ENCODE results near the gene F2RL2.

GRCh38 chr5:76600716-76601115 is 22.5 kb downstream of the F2RL2 start:
- TF ChIP-seq CTCF (conservative IDR thresholded peaks at IDR 0.05 in 1 of 2, IDR thresholded peaks at IDR 0.05 in 1 of 2; ENCODE audit: extremely low read depth in 1 of 2, insufficient read depth in 1 of 2, low read depth in 1 of 2, low read length in 2 of 2), result no peak
- TF ChIP-seq EZH2 (IDR thresholded peaks at IDR 0.05; ENCODE audit: borderline replicate concordance, low read length), result no peak
